ENCODE measurements around the gene MBD3. TPM values are rescaled to one million over a fixed set of nuclear protein-coding genes. Genes with fewer than 3 reads are reported as not detected.
"Not testable (repeated sequence)": the region's sequence is repeated elsewhere in the genome, so short reads cannot be mapped to it uniquely, and the experiment has no call there.

Gene MBD3
- polyA plus RNA-seq, 1 donor = 67.1 TPM

DNA sequence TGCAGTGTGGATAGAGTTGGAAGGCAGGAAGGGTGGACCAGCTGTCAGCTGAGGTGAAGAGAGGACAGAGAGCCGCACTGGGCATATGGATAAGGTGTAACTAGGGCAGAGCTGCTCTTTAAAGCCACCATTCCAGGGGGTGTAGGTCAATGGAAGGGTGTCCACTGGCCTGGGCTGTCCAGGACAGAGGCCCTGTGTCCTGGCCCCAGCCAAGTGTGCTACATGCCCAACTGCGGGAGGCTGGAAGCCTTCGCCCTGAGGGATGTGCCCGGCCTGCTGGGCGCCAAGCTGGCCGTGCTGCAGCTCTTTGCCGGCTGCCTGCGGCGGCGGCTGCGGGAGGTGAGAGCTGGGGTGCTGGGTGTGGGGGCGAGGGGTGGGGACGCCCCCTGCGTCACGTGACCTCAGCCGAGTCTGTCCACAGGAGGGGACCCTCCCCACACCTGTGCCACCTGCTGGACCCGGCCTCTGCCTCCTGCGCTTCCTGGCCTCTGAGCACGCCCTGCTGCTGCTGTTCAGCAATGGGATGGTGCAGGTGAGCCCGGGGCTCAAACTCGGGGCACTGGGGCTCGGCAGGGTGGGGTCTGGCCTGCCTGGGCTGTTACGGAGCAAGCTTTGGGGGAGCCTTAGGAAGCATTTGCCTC lies 59.0 kb downstream of the MBD3 start:
- DNase-seq = no peak

DNA sequence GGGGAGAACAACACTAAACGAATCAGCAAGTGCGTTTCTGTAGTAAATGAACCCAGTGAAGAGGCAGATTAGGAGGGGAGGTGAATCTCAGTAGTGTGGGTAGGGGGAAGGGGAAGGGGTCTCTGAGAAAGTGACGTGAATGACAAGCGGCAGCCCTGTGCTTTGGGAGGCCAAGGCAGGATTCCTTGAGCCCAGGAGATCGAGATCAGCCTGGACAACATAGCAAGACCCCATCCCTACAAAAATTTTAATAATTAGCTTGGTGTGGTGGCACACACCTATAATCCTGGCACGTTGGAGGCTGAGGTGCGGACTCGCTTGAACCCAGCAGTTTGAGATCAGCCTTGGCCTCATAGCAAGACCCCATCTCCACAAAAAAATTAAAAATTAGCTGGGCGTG lies 60.7 kb downstream of the MBD3 start:
- no peak for DNase-seq

DNA sequence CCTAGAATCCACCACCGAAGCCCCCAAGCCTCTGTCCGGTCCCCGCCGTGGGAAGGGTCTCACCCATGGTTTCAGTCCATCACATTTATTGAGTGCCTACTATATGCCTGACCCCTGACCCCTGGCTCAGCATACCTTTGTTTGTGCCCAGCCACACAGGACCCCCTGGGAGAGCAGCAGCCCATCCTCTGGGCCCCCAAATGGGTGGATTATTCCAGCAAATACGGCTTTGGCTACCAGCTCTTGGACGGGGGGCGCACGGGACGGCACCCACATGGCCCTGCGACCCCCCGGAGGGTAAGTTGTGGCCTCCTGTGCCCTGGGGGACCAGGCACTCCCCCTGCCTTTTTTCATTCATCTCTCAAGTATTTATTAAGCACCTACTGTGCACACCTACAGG lies 61.1 kb downstream of the MBD3 start:
- no peak for DNase-seq

DNA sequence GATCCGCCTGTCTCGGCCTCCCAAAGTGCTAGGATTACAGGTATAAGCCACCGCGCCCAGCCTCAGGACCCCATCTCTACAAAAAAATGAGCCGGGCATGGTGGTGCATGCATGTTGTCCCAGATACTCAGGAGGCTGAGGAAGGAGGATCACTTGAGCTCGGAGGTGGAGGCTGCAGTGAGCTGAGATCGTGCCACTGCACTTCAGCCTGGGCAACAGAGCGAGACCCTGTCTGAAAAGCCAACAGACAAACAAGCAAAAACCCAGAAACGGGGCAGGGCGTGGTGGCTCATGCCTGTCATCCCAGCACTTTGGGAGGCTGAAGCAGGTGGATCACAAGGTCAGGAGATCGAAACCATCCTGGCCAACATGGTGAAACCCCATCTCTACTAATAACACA lies 61.8 kb downstream of the MBD3 start:
- DNase-seq = not testable (repeated sequence)

DNA sequence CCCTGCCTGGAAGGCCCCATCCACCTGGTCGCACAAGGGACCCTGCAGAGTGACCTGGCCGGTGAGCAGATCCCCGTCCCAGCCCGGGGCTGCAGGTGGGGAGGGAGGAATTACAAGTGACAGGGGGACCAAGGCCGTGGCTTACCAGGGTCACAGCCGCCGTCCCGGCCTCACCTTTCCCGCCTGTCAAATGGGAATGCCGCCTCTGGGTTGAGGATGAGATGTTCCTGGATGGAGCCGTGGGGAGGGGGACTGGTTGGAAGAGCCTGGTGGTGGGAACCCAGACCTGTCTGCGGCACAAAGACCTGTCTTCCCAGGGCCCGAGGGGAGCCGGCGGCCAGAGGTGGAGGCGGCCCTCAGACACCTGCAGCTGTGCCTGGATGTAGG lies 63.2 kb downstream of the MBD3 start:
- DNase-seq = no peak

DNA sequence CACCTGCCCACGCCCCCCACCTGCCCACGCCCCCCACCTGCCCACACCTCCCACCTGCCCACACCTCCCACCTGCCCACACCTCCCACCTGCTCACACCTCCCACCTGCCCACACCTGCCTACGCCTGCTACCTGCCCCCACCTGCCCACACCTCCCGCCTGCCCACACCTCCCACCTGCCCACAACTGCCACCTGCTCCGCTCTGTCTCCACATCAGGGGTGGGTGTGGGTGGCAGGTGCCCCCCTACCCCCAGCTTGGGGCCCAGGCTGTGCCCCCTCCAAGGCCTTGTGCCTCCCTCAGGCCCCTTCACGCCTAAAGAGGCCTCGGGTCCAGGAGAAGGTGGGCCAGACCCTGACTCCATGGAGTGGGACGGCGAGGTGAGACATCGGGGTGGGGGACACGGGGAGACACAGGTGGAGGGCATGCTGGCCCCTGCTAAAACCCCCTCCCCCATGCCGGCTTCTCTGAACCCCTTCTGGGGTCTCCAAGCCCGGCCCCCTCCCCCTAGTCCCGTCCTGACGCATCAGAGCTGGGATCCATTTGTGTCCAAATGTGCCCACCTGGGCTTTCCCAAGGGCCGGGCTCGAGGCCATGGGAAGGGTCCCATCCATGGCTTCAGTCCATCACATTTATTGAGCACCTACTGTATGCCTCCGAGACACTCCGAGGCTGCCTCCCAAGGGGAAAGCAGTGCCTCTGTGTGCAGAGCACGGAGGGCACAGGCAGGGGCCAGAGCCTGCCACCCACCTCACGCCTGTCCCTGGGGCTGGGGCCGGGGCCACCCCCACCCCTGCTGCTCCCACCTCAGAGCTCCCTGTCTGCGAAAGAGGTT lies 63.9 kb downstream of the MBD3 start:
- DNase-seq = no peak

DNA sequence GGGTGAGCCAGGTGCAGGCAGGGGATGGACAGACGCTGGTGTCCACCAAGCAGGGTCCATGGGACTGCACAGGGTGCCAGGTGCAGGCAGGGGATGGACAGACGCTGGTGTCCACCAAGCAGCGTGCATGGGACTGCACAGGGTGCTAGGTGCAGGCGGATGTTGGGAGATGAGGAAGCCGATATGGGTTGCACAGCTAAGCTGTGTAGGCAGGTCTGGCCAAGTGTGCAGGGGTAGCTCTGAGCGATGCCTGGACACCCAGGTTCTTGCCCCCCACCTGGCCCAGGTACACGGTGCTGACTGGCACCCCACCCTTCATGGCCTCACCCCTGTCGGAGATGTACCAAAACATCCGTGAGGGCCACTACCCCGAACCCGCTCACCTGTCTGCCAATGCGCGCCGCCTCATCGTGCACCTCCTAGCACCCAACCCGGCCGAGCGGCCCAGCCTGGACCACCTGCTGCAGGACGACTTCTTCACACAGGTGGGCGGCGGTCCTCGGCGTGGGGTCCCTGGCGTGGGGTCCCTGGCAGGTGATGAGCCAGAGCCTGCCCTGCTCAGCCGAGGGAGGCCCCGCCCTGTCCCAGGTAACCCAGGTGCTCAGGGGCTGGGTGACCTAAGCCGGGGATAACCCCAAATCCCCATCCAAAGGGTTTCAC lies 64.9 kb downstream of the MBD3 start:
- no peak for DNase-seq

DNA sequence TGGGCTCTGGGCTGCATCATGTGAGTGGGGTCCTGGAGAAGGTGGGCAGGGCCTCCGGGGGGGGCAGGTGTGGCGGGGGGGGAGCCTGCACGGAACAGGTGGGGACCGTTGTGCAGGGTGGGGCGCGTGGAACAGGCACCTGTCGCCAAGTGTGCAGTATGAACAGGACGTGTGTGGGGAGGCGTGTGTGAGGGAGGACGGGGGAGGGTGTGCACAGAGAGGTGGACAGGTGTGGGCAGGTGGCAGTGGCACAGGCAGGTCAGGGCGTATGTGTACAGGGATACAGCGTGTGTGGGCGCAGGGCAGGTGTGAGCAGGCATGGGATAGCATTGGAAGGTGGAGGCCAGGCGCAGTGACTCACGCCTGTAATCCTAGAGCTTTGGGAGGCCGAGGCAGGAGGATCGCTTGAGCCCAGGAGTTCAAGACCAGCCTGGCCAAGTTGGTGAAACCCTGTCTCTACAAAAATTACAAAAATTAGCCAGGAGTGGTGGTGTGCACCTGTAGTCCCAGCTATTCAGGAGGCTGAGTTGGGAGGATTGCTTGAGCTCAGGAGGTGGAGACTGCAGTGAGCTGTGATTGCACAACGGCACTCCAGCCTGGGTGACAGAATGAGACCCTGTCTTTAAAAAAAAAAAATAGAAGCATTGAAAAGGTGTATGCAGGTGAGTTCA lies 65.6 kb downstream of the MBD3 start:
- no peak for DNase-seq

DNA sequence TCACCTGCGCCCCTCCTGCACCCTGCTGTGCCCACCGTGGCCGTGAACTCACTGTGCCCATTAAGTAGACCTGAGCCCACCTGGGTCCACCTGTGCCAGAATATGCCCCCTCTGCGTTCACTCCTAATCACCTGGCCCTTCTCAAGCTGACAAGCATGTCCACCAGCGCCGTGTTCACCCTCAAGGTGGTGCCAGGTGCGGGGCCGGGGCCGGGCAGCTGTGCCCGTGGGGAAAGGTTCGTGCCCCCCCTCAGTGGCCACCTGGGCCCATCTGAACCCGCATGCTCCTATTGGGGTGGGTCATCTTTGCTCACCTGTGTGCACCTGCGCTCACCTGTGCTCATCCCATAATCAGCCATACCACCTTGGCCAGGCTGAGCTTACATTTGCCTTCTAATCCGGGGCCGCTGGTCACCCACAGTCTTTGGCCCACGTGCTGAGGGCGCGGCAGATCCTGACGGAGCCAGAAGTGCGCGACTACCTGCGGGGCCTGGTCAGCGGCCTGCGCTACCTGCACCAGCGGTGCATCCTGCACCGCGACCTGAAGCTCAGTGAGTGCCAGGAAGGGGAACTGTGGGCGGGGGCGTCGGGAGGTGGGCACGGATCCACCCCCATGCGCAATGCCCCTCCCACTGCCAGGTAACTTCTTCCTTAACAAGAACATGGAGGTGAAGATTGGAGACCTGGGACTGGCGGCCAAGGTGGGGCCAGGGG lies 66.4 kb downstream of the MBD3 start:
- no peak for DNase-seq

DNA sequence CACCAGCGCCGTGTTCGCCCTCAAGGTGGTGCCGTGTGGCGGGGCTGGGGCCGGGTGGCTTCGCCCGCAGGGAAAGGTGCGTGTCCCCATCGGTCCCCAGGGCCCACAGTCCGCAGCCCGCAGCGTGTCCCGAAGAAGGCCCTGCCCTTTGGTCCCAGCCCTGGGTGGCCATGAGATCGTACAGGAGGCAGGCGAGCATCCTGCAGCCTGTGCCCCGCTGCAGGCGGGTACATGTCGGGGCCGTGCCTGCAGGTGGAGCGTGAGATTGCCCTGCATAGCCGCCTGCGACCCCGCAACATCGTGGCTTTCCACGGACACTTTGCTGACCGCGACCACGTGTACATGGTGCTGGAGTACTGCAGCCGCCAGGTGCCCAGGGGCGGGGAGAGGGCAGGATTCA lies 67.3 kb downstream of the MBD3 start:
- DNase-seq = no peak

DNA sequence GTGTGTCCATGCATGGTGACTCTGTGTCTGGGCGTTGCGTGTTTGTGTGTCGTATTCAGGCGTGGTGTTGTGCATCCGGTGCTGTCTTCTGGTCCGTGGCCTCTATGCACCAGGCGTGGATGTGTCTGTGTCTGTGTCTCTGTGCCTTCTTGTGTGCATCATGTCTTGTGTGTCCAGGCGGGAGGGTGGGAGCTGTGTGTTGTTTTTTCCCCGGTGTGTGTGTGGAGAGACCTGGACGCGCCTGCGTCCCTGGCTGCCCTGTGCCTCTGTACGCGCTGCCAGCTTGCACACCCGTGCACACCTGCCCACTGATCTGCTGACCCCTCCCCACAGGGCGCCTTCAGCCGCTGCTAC lies 67.7 kb downstream of the MBD3 start:
- no peak for DNase-seq

DNA sequence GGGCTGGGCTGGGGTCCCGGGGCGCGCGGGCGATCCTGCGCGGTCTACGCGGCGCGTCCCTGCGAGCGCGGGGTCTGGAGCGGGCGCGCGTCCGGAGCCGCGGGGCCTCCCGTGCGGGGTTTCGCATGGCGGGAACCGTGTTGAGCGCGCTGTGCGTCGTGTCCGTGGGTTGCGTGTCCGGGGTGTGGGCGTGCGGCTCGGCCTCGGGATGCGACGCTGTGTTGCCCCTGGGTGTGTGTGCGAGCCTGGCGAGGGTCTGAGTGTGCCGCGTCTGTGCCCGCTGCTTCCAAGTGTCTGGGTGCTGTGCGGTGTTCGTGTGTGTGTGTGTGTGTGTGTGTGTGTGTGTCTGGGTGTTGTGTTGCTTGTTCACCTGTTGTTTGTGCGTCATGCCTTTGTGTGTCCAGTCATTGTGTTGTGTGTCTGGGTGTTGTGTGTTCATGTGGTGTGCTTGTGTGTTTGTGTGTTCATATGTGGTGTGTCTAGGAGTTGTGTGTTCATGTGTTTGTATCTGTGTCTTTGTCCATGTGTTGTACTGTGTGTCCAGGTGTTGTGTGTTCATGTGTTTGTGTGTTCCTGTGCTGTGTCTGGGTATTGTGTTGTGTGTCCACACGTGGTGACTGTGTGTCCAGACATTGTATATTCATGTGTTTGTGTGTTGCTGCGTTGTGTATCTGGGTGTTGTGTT lies 68.2 kb downstream of the MBD3 start:
- DNase-seq = no peak

Other genes with a start within 250 kb of the MBD3 start
- gene NDUFS7, start 209.0 kb downstream of the MBD3 start, polyA plus RNA-seq (ENCODE audit: insufficient read length) = 88.4 TPM
- gene GAMT, start 191.3 kb downstream of the MBD3 start, polyA plus RNA-seq (ENCODE audit: insufficient read length) = 287 TPM
- gene DAZAP1, start 185.3 kb downstream of the MBD3 start, polyA plus RNA-seq (ENCODE audit: insufficient read length) = 82.0 TPM
- 1,308 TPM for gene RPS15, start 154.5 kb downstream of the MBD3 start, polyA plus RNA-seq (ENCODE audit: insufficient read length)
- 1.1 TPM for gene APC2, start 142.7 kb downstream of the MBD3 start, polyA plus RNA-seq (ENCODE audit: insufficient read length)
- 22.4 TPM for gene C19orf25, start 113.7 kb downstream of the MBD3 start, polyA plus RNA-seq (ENCODE audit: insufficient read length)
- gene PCSK4, start 102.5 kb downstream of the MBD3 start, polyA plus RNA-seq (ENCODE audit: insufficient read length) = 1.9 TPM
- 3.0 TPM for gene REEP6, start 101.7 kb downstream of the MBD3 start, polyA plus RNA-seq (ENCODE audit: insufficient read length)
- gene ADAMTSL5, start 79.8 kb downstream of the MBD3 start, polyA plus RNA-seq (ENCODE audit: insufficient read length) = 17.0 TPM
- 0.30 TPM for gene PLK5, start 68.8 kb downstream of the MBD3 start, polyA plus RNA-seq (ENCODE audit: insufficient read length)
- gene MEX3D, start 24.5 kb downstream of the MBD3 start, polyA plus RNA-seq (ENCODE audit: insufficient read length) = 30.4 TPM
- 137 TPM for gene UQCR11, start 12.6 kb upstream of the MBD3 start, polyA plus RNA-seq (ENCODE audit: insufficient read length)
- 145 TPM for gene TCF3, start 59.8 kb upstream of the MBD3 start, polyA plus RNA-seq (ENCODE audit: insufficient read length)
- gene ONECUT3, start 160.6 kb upstream of the MBD3 start, polyA plus RNA-seq (ENCODE audit: insufficient read length) = not detected
- gene ATP8B3, start 219.4 kb upstream of the MBD3 start, polyA plus RNA-seq (ENCODE audit: insufficient read length) = 1.1 TPM

Measured in hindlimb muscle (tissue), 1 donor.